HepG2 (cell line): ENCODE results near the gene PLEKHA6. TPM values are rescaled to one million over a fixed set of nuclear protein-coding genes. Genes with fewer than 3 reads are reported as not detected.

Source experiments
- ATAC-seq: fragments of 200-7000 bp; cut with Tn5 transposase; 3 replicates; pipeline ENCODE4 v1.9.1; 2020; ENCODE audit warnings: mild to moderate bottlenecking, moderate library complexity
- BruUV-seq: library from RNA; stranded (reverse); fragments of 400-500 nt; replicated peaks from 2 replicates; lab custom pipeline; 2021; lab: Mats Ljungman, UMichigan
- CTCF ChIA-PET: fragments of 300-600 bp; formaldehyde crosslinking; extraction: SDS; loops from one replicate; lab custom pipeline; 2021; ENCODE audit warnings: low total read pairs, inconsistent platforms, low intra/inter-chr PET ratio; lab: Yijun Ruan, JAX
- POLR2A ChIA-PET: fragments of 350-600 bp; sonication (Branson Sonifier 250); formaldehyde crosslinking; loops from one replicate; lab custom pipeline; 2020; ENCODE audit warnings: antibody characterized with exemption, inconsistent platforms; lab: Yijun Ruan, JAX
- DNase-seq: peaks from one replicate; pipeline ENCODE4 v3.0.0-alpha.2; 2015; ENCODE audit warnings: low spot score
- FAIRE-seq: peaks from 3 replicates; lab custom pipeline; 2011; peaks lifted over from hg19 to GRCh38; lab: Jason Lieb, UNC
- H2AFZ ChIP-seq: one replicate; pipeline ENCODE4 v1.6.1; 2011; ENCODE audit warnings: low read length, inconsistent platforms
- H3K27ac ChIP-seq: fragments of 300-600 bp; 3 replicates; pipeline ENCODE4 v1.8.0; 2011; ENCODE audit warnings: mixed run types, mild to moderate bottlenecking, mixed read lengths, low read length, inconsistent platforms; ENCODE audit not compliant: insufficient read depth; ENCODE audit errors: extremely low read length
- H3K27me3 ChIP-seq, 2 experiments: fragments of 200-600 bp in 1 of 2; 2 replicates in 1 of 2; 3 replicates in 1 of 2; pipeline versions ENCODE4 v1.6.0 to v1.8.0; 2011; ENCODE audit warnings: low read length in 2 of 2, mild to moderate bottlenecking in 2 of 2, moderate library complexity in 2 of 2, inconsistent platforms in 1 of 2; ENCODE audit not compliant: insufficient read depth in 2 of 2, control insufficient read depth in 1 of 2
- H3K36me3 ChIP-seq, 2 experiments: fragments of 200-600 bp in 1 of 2; replicated peaks in 1 of 2; 2 replicates in 1 of 2; 3 replicates in 1 of 2; pipeline versions ENCODE4 v1.5.1 to v1.8.0; 2011; ENCODE audit warnings: low read length in 2 of 2, inconsistent platforms in 1 of 2; ENCODE audit not compliant: insufficient read depth in 2 of 2, control insufficient read depth in 1 of 2
- H3K4me1 ChIP-seq: 2 replicates; pipeline ENCODE4 v1.5.1; 2012; ENCODE audit warnings: low read length, inconsistent platforms; ENCODE audit not compliant: insufficient read depth
- H3K4me2 ChIP-seq: 2 replicates; pipeline ENCODE4 v1.6.0; 2011; ENCODE audit warnings: low read depth, low read length, inconsistent platforms
- H3K4me3 ChIP-seq, 3 experiments: fragments of 200-600 bp in 1 of 3; sonication (generic), shearing (Covaris generic) in 1 of 3; replicated peaks in 1 of 3; 2 replicates each; pipeline ENCODE4 v1.5.1; 2011 to 2016; ENCODE audit warnings: low read length in 3 of 3, inconsistent platforms in 2 of 3, low read depth in 2 of 3, mild to moderate bottlenecking in 2 of 3, control low read depth in 1 of 3, mixed read lengths in 1 of 3; ENCODE audit not compliant: insufficient read depth in 1 of 3
- H3K79me2 ChIP-seq: one replicate; pipeline ENCODE4 v1.6.1; 2011; ENCODE audit warnings: low read length, inconsistent platforms; ENCODE audit not compliant: insufficient read depth
- H3K9ac ChIP-seq: 2 replicates; pipeline ENCODE4 v1.6.0; 2011; ENCODE audit warnings: mild to moderate bottlenecking, low read depth, low read length, inconsistent platforms; ENCODE audit not compliant: insufficient read depth
- H3K9me3 ChIP-seq: 2 replicates; pipeline ENCODE4 v1.5.1; 2012; ENCODE audit warnings: mild to moderate bottlenecking, low read length
- H4K20me1 ChIP-seq: 2 replicates; pipeline ENCODE4 v1.6.0; 2011; ENCODE audit warnings: inconsistent platforms, mild to moderate bottlenecking, low read length, moderate library complexity; ENCODE audit not compliant: insufficient read depth
- CBX2 ChIP-seq, 2 experiments: fragments of 200-600 bp in 1 of 2; sonication (generic); formaldehyde crosslinking in 1 of 2; IDR thresholded peaks; 2 replicates each; pipeline versions ENCODE4 v1.7.0 to v1.8.1; 2018 to 2022; ENCODE audit warnings: low read depth in 2 of 2, low read length in 1 of 2, mild to moderate bottlenecking in 1 of 2, missing genetic modification reagents in 1 of 2
- CC2D1A ChIP-seq: sonication (generic); formaldehyde crosslinking; IDR thresholded peaks from 2 replicates; pipeline ENCODE4 v1.8.1; 2023; ENCODE audit warnings: mild to moderate bottlenecking, missing genetic modification reagents
- EZH2 ChIP-seq: conservative IDR thresholded peaks from 2 replicates; pipeline ENCODE4 v1.6.1; 2012; ENCODE audit warnings: mild to moderate bottlenecking, low read depth, low read length, moderate library complexity
- NR1H2 ChIP-seq: sonication (generic); formaldehyde crosslinking; IDR thresholded peaks from 2 replicates; pipeline ENCODE4 v1.8.1; 2022; ENCODE audit warnings: low read depth, missing genetic modification reagents, borderline replicate concordance
- RFXANK ChIP-seq: IDR thresholded peaks from 2 replicates; pipeline ENCODE4 v1.6.1; 2016
- SMC3 ChIP-seq: IDR thresholded peaks from 2 replicates; pipeline ENCODE4 v1.6.1; 2011; ENCODE audit warnings: low read length, improper control_type of control experiment
- SSRP1 ChIP-seq: IDR thresholded peaks from 2 replicates; pipeline ENCODE4 v1.6.1; 2016; ENCODE audit warnings: control low read depth
- STAG1 ChIP-seq: sonication (generic); formaldehyde crosslinking; IDR thresholded peaks from 2 replicates; pipeline ENCODE4 v1.4.0; 2020; ENCODE audit warnings: missing genetic modification reagents
- ZBTB33 ChIP-seq: sonication (generic); formaldehyde crosslinking; IDR thresholded peaks from 2 replicates; pipeline ENCODE4 v1.4.0; 2020; ENCODE audit warnings: missing genetic modification reagents
- ZNF121 ChIP-seq: sonication (generic); formaldehyde crosslinking; IDR thresholded peaks from 2 replicates; pipeline ENCODE4 v1.5.0; 2020; ENCODE audit warnings: mild to moderate bottlenecking, missing genetic modification reagents
- ZNF207 ChIP-seq: fragments of 450-650 bp; IDR thresholded peaks from 2 replicates; pipeline ENCODE4 v1.6.1; 2016; ENCODE audit warnings: antibody characterized with exemption, borderline replicate concordance
- ZNF263 ChIP-seq: sonication (generic); formaldehyde crosslinking; IDR thresholded peaks from 2 replicates; pipeline ENCODE4 v1.4.0; 2020; ENCODE audit warnings: missing genetic modification reagents
- ZNF350 ChIP-seq: sonication (generic); formaldehyde crosslinking; IDR thresholded peaks from 2 replicates; pipeline ENCODE4 v1.4.0; 2020; ENCODE audit warnings: mild to moderate bottlenecking, low read depth, missing genetic modification reagents, borderline replicate concordance
- ZNF383 ChIP-seq: sonication (generic); formaldehyde crosslinking; IDR thresholded peaks from 2 replicates; pipeline ENCODE4 v1.4.0; 2020; ENCODE audit warnings: missing genetic modification reagents, mild to moderate bottlenecking, borderline replicate concordance
- WGBS: methylation state at CpG from one replicate; pipeline ENCODE4 v1.1.6; 2017; ENCODE audit warnings: low lambda C conversion rate; 5-methylcytosine and 5-hydroxymethylcytosine counted together
- in situ Hi-C: cut with HindIII; loops from 2 replicates; pipeline ENCODE4 v1.10.0; 2017; ENCODE audit warnings: low pct_unique_long_range_greater_than_20kb; ENCODE audit not compliant: extremely low pct_ligation_motif_present
- intact Hi-C: fragments of 100-400 bp; cut with micrococcal nuclease; formaldehyde crosslinking; loops from one replicate; pipeline ENCODE4 v1.10.0; 2022; ENCODE audit not compliant: unreplicated experiment
- polyA plus RNA-seq, 8 experiments: library from polyadenylated mRNA; depleted of rRNA in 3 of 8; stranded (reverse) in 7 of 8; unstranded in 1 of 8; fragments of >200 nt; fragmentation: Illumina TruSeq in 4 of 8; extraction: Trizol in 4 of 8; gene quantifications; 2 replicates each; pipeline versions ENCODE4 v1.2.1 to v1.2.3, GENCODE V29; 2011 to 2016; ENCODE audit warnings: low read depth in 4 of 8, missing spikeins in 1 of 8, mixed read lengths in 1 of 8; ENCODE audit not compliant: insufficient read depth in 1 of 8
- total RNA-seq, 5 experiments: library from RNA; depleted of rRNA; stranded (reverse); fragments of >200 nt; fragmentation: Illumina TruSeq; extraction: Trizol; gene quantifications; 2 replicates each; pipeline ENCODE4 v1.2.3, GENCODE V29; 2016; ENCODE audit warnings: low read depth in 1 of 5
- TF ChIP-seq, protein P1 (sequence below): sonication (generic); formaldehyde crosslinking; IDR thresholded peaks from 2 replicates; pipeline ENCODE4 v1.5.0; 2020; ENCODE audit warnings: mild to moderate bottlenecking, missing genetic modification reagents, moderate library complexity
- TF ChIP-seq, protein P2 (sequence below): sonication (generic); formaldehyde crosslinking; IDR thresholded peaks from 2 replicates; pipeline ENCODE4 v1.5.1; 2020; ENCODE audit warnings: mild to moderate bottlenecking, missing genetic modification reagents, moderate library complexity

PLEKHA6 gene
- total and polyA plus RNA-seq, 2 of the 13 experiments (the other 11 are each of a cell fraction or from before 2014, with no cell fraction given), result 5.3 to 11.4 TPM

DNA sequence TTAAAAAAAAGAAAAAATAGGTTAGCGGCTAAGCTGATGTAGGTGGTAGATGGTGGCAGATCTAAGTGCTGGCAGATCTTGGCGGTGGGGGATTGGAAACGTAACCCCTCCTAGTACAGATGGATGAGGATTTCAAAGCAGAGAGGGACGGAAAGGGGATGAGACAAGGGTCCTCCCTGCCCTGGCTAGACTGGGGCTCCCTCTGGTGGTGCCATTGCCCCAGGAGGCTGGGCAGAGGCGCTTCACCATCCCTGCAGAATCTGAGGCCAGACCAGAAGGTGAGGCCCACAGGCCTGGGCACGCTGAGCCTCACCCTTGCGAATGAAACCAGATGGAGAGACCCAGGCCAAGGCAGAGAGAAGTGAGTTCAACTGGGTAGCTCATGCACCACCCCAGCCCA lies 7.0 kb upstream of the PLEKHA6 start:
- ChIA-PET CTCF (interaction anchor here (0.8 to 1.3 kb wide), 4 partner anchors 108 to 205 kb away, joined by 3 to 5 read pairs (median 4); partner anchors contain the start of gene GOLT1A), POLR2A (no interaction called here)
- H4K20me1 ChIP-seq, result no peaks in the 10 kb centered on the region
- no peak overlapping the region for H3K9ac ChIP-seq
- H3K27me3 ChIP-seq, result no peaks in the 10 kb centered on the region
- no peak overlapping the region for H3K4me2 ChIP-seq
- H3K36me3 ChIP-seq, result peaks cover 15 to 51% of the 10 kb centered on the region in 2 experiments; a peak in 4 of 5 replicates
- H3K79me2 ChIP-seq, result no peaks in the 10 kb centered on the region
- H2AFZ ChIP-seq, result no peak overlapping the region
- FAIRE-seq, result no peak
- H3K27ac ChIP-seq, result no peak overlapping the region
- WGBS, result 96% methylated on average over 5 of the region's 7 CpGs
- no peak for DNase-seq
- in situ Hi-C loops, result loop anchor here (25.0 kb wide), 1 partner anchor 504 kb away; the partner anchor contains the start of gene SNRPE
- no peaks in the 10 kb centered on the region for H3K9me3 ChIP-seq
- intact Hi-C loops, result no loop called here
- H3K4me3 ChIP-seq, result no peak overlapping the region
- peak; percentile 80 for ATAC-seq
- peaks cover 20% of the 10 kb centered on the region for H3K4me1 ChIP-seq
- BruUV-seq, result no TSS peak
- no peak for TF ChIP-seq NR1H2 (CRISPR knock-in tag)
- TF ChIP-seq EZH2, result no peak
- TF ChIP-seq ZNF207, result no peak
- TF ChIP-seq RFXANK (CRISPR knock-in tag), result no peak
- TF ChIP-seq, protein P1, sequence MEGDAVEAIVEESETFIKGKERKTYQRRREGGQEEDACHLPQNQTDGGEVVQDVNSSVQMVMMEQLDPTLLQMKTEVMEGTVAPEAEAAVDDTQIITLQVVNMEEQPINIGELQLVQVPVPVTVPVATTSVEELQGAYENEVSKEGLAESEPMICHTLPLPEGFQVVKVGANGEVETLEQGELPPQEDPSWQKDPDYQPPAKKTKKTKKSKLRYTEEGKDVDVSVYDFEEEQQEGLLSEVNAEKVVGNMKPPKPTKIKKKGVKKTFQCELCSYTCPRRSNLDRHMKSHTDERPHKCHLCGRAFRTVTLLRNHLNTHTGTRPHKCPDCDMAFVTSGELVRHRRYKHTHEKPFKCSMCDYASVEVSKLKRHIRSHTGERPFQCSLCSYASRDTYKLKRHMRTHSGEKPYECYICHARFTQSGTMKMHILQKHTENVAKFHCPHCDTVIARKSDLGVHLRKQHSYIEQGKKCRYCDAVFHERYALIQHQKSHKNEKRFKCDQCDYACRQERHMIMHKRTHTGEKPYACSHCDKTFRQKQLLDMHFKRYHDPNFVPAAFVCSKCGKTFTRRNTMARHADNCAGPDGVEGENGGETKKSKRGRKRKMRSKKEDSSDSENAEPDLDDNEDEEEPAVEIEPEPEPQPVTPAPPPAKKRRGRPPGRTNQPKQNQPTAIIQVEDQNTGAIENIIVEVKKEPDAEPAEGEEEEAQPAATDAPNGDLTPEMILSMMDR (CRISPR knock-in tag), result peak; percentile 74
- TF ChIP-seq CC2D1A, result no peak
- no peak for TF ChIP-seq CBX2 (IDR thresholded peaks at IDR 0.05; ENCODE audit: low read depth, low read length)
- TF ChIP-seq CBX2 (CRISPR knock-in tag; IDR thresholded peaks at IDR 0.05; ENCODE audit: low read depth), result no peak
- TF ChIP-seq, protein P2, sequence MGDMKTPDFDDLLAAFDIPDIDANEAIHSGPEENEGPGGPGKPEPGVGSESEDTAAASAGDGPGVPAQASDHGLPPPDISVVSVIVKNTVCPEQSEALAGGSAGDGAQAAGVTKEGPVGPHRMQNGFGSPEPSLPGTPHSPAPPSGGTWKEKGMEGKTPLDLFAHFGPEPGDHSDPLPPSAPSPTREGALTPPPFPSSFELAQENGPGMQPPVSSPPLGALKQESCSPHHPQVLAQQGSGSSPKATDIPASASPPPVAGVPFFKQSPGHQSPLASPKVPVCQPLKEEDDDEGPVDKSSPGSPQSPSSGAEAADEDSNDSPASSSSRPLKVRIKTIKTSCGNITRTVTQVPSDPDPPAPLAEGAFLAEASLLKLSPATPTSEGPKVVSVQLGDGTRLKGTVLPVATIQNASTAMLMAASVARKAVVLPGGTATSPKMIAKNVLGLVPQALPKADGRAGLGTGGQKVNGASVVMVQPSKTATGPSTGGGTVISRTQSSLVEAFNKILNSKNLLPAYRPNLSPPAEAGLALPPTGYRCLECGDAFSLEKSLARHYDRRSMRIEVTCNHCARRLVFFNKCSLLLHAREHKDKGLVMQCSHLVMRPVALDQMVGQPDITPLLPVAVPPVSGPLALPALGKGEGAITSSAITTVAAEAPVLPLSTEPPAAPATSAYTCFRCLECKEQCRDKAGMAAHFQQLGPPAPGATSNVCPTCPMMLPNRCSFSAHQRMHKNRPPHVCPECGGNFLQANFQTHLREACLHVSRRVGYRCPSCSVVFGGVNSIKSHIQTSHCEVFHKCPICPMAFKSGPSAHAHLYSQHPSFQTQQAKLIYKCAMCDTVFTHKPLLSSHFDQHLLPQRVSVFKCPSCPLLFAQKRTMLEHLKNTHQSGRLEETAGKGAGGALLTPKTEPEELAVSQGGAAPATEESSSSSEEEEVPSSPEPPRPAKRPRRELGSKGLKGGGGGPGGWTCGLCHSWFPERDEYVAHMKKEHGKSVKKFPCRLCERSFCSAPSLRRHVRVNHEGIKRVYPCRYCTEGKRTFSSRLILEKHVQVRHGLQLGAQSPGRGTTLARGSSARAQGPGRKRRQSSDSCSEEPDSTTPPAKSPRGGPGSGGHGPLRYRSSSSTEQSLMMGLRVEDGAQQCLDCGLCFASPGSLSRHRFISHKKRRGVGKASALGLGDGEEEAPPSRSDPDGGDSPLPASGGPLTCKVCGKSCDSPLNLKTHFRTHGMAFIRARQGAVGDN (CRISPR knock-in tag), result peak; percentile 30
- no peak for TF ChIP-seq ZNF383 (CRISPR knock-in tag)
- peak; percentile 69 for TF ChIP-seq STAG1 (CRISPR knock-in tag)
- 0 out of 2 replicates have a peak, but pooled peaks have one; percentile 23 for TF ChIP-seq SMC3
- 0 out of 2 replicates have a peak, but pooled peaks have one; percentile 44 for TF ChIP-seq ZBTB33 (CRISPR knock-in tag)
- TF ChIP-seq ZNF350, result no peak
- TF ChIP-seq SSRP1 (CRISPR knock-in tag), result no peak
- no peak for TF ChIP-seq ZNF121 (CRISPR knock-in tag)
- TF ChIP-seq ZNF263, result peak; percentile 66; the same call in 1 of the 2 replicates
